HL-60 (cell line): ENCODE data around the gene PDE6B.

Experiments
- DNase-seq, 2 experiments: peaks; one replicate each; pipeline ENCODE4 v3.0.0-alpha.2; 2010 to 2020; ENCODE audit warnings: low read depth in 1 of 2, low spot score in 1 of 2
- H3K27ac ChIP-seq: fragments of 250-450 bp; sonication (Bioruptor Pico); replicated peaks from 2 replicates; pipeline ENCODE4 v1.5.1; 2020; ENCODE audit warnings: mild to moderate bottlenecking, moderate library complexity
- H3K27me3 ChIP-seq: fragments of 250-450 bp; sonication (Bioruptor Pico); 2 replicates; pipeline ENCODE4 v1.5.1; 2021; ENCODE audit warnings: mild to moderate bottlenecking, moderate library complexity; ENCODE audit not compliant: insufficient read depth, poor library complexity, severe bottlenecking
- H3K4me3 ChIP-seq: replicated peaks from 2 replicates; pipeline ENCODE4 v1.5.1; 2011; ENCODE audit warnings: mild to moderate bottlenecking, control low read depth, low read length; ENCODE audit not compliant: insufficient read depth
- GABPA ChIP-seq: IDR thresholded peaks from 2 replicates; pipeline ENCODE4 v1.6.1; 2012; ENCODE audit warnings: low read depth
- POLR2AphosphoS5 ChIP-seq: IDR thresholded peaks from 2 replicates; pipeline ENCODE4 v1.6.1; 2012; ENCODE audit warnings: low read depth
- REST ChIP-seq: IDR thresholded peaks from 2 replicates; pipeline ENCODE4 v1.6.1; 2012; ENCODE audit warnings: low read depth; ENCODE audit not compliant: insufficient replicate concordance
- SPI1 ChIP-seq: IDR thresholded peaks from 2 replicates; pipeline ENCODE4 v1.6.1; 2012; ENCODE audit warnings: low read depth, mild to moderate bottlenecking, borderline replicate concordance
- TF ChIP-seq, protein P1 (sequence below): IDR thresholded peaks from one replicate; pipeline ENCODE4 v1.5.1; 2011; ENCODE audit warnings: low read length, control low read depth, inconsistent platforms; ENCODE audit not compliant: insufficient read depth

The PDE6B gene

DNA sequence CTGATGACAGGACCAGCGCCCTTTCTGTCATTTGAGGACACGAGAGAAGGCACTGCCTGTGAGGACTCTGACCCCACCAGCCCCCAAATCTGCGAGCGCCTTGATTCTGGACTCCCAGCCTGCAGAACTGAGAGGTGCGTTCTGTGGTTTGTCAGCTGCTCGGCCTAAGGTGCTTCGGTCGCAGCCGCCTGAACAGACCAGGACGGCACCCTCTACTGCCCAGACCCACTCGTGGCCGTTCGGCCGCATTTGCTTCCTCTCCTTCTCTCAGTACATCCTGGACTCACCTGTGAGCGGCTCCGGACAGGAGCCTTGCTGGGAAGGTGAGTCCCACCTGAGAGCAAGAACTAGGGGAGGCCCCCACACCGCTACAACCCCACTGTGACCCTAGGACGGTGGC, 88.7 kb downstream of the PDE6B start:
- Histone ChIP-seq H3K27ac (no peak overlapping the region), H3K27me3 (no peaks in the 10 kb centered on the region), H3K4me3 (no peak overlapping the region)
- TF ChIP-seq SPI1 (no peak), GABPA (no peak), REST (no peak), POLR2AphosphoS5 (no peak)
- TF ChIP-seq, protein P1, sequence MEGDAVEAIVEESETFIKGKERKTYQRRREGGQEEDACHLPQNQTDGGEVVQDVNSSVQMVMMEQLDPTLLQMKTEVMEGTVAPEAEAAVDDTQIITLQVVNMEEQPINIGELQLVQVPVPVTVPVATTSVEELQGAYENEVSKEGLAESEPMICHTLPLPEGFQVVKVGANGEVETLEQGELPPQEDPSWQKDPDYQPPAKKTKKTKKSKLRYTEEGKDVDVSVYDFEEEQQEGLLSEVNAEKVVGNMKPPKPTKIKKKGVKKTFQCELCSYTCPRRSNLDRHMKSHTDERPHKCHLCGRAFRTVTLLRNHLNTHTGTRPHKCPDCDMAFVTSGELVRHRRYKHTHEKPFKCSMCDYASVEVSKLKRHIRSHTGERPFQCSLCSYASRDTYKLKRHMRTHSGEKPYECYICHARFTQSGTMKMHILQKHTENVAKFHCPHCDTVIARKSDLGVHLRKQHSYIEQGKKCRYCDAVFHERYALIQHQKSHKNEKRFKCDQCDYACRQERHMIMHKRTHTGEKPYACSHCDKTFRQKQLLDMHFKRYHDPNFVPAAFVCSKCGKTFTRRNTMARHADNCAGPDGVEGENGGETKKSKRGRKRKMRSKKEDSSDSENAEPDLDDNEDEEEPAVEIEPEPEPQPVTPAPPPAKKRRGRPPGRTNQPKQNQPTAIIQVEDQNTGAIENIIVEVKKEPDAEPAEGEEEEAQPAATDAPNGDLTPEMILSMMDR, result no peak
- DNase-seq, result no peak

DNA sequence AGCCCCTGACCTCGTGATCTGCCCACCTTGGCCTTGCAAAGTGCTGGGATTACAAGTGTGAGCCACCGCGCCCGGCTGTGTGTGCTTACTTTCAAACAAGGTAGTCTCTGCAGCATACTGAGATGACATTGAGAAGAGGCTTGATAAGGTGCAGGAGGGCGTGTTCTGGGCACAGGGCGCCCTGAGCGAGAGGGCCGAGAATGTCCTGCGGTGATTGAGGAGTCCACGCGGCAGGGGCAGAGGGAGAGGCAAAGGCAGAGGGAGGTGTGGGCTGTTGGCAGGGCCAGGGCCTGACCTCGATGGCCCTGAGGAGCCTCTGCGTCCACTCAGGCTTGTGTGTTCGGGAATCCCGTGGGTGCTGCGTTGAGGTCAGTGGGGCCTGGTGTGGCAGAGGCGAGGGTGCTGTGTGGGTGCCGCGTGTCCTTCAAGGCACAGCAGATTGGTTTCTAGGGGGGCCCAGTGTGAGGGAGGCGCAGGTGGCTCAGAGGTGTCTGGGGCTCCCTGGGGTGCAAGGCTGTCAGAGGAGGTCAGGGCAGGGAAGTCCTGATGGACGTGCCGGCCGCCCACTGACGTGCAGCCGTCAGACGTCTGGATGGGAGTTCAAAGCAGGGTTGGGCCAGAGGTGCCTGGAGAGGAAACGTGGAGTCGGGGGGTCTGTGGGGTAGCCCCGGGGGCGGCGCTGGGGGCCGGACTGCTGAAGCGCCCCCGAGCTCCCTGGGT, 92.4 kb downstream of the PDE6B start:
- Histone ChIP-seq H3K27me3 (no peaks in the 10 kb centered on the region), H3K4me3 (no peak overlapping the region), H3K27ac (no peak overlapping the region)
- DNase-seq, result no peak
- TF ChIP-seq GABPA, result no peak
- TF ChIP-seq, protein P1, result no peak

DNA sequence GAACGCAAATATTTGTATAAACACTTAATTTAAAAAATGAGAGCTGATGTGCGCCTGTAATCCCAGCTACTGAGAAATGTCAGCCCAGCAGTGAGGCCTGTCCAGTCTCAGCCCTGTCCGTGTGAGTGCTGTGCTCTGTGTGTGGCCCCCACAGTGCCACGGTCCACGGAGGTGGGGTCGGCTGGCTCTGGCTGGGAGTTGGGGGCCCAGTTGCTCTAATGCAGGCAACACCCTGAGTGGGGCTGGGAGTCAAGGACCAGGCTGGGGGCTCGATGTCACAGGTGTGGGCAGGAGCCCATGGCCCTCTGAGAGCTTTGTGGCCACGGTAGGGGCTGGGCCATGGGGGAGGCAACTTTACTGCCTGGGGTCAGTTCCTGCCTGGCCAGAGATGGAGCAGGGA, 93.1 kb downstream of the PDE6B start:
- no peak for DNase-seq
- H3K4me3 ChIP-seq, result no peak overlapping the region
- H3K27me3 ChIP-seq, result no peaks in the 10 kb centered on the region
- no peak for TF ChIP-seq POLR2AphosphoS5
- TF ChIP-seq GABPA, result no peak
- no peak for TF ChIP-seq SPI1
- no peak for TF ChIP-seq REST
- TF ChIP-seq, protein P1, result no peak
- no peak overlapping the region for H3K27ac ChIP-seq
